Common myeloid progenitor, CD34-positive (primary cell): ENCODE results near the gene CFC1. TPM values are rescaled to one million over a fixed set of nuclear protein-coding genes. Genes with fewer than 3 reads are reported as not detected.
"Not testable (repeated sequence)": the region's sequence is repeated elsewhere in the genome, so short reads cannot be mapped to it uniquely, and the experiment has no call there.

Source experiments
- CTCF ChIA-PET: fragments of 350-600 bp; sonication (Branson Sonifier 250); formaldehyde crosslinking; loops from one replicate; lab custom pipeline; 2021; ENCODE audit warnings: antibody characterized with exemption; lab: Charles Lee
- POLR2A ChIA-PET: fragments of 350-600 bp; sonication (Branson Sonifier 250); formaldehyde crosslinking; loops from one replicate; lab custom pipeline; 2021; ENCODE audit warnings: antibody characterized with exemption; lab: Charles Lee
- DNase-seq, 3 donors: peaks; one replicate each; pipeline versions ENCODE4 v3.0.0 to v3.0.0-alpha.2; 2013
- H3K27ac ChIP-seq, 2 experiments: 1 replicate in 1 of 2; 2 replicates in 1 of 2; pipeline ENCODE4 v1.7.0; 2013; ENCODE audit warnings: inconsistent platforms in 2 of 2, low read length in 2 of 2, mild to moderate bottlenecking in 2 of 2, low read depth in 1 of 2, moderate library complexity in 1 of 2; ENCODE audit not compliant: severe bottlenecking in 2 of 2, insufficient read depth in 1 of 2, poor library complexity in 1 of 2
- H3K27me3 ChIP-seq, 5 experiments: replicated peaks in 2 of 5; 1 replicate in 3 of 5; 2 replicates in 2 of 5; pipeline versions ENCODE4 v1.6.1 to v1.7.0; 2013; ENCODE audit warnings: low read length in 4 of 5, mild to moderate bottlenecking in 2 of 5, moderate library complexity in 2 of 5, inconsistent platforms in 1 of 5; ENCODE audit not compliant: insufficient read depth in 5 of 5, control insufficient read depth in 4 of 5
- H3K36me3 ChIP-seq, 4 experiments: 1 replicate in 2 of 4; 2 replicates in 2 of 4; pipeline versions ENCODE4 v1.6.1 to v1.7.0; 2013; ENCODE audit warnings: low read length in 3 of 4, control low read depth in 1 of 4, mild to moderate bottlenecking in 1 of 4; ENCODE audit not compliant: control insufficient read depth in 4 of 4, insufficient read depth in 4 of 4
- H3K4me1 ChIP-seq, 4 experiments: 1 replicate in 3 of 4; 2 replicates in 1 of 4; pipeline versions ENCODE4 v1.6.1 to v1.7.1; 2013; ENCODE audit warnings: low read length in 3 of 4, mild to moderate bottlenecking in 3 of 4, control low read depth in 1 of 4, inconsistent platforms in 1 of 4, moderate library complexity in 1 of 4; ENCODE audit not compliant: control insufficient read depth in 4 of 4, insufficient read depth in 4 of 4; ENCODE audit errors: control extremely low read depth in 1 of 4
- H3K4me3 ChIP-seq, 7 experiments: 1 replicate in 4 of 7; 2 replicates in 3 of 7; pipeline versions ENCODE4 v1.5.1 to v1.7.0; 2013; ENCODE audit warnings: mild to moderate bottlenecking in 7 of 7, low read length in 6 of 7, moderate library complexity in 6 of 7, inconsistent platforms in 2 of 7, low read depth in 2 of 7, control low read depth in 1 of 7; ENCODE audit not compliant: insufficient read depth in 4 of 7, control insufficient read depth in 1 of 7; ENCODE audit errors: extremely low read depth in 1 of 7
- H3K9me3 ChIP-seq, 5 experiments: 1 replicate in 4 of 5; 2 replicates in 1 of 5; pipeline versions ENCODE4 v1.6.1 to v1.7.1; 2013; ENCODE audit warnings: low read length in 4 of 5, mild to moderate bottlenecking in 2 of 5, inconsistent platforms in 1 of 5, low read depth in 1 of 5, moderate library complexity in 1 of 5; ENCODE audit not compliant: control insufficient read depth in 4 of 5, insufficient read depth in 2 of 5; ENCODE audit errors: control extremely low read depth in 1 of 5
- WGBS: methylation state at CpG from one replicate; pipeline ENCODE4 v1.1.5; 2013; ENCODE audit not compliant: insufficient coverage; 5-methylcytosine and 5-hydroxymethylcytosine counted together
- polyA plus RNA-seq: library from polyadenylated mRNA; unstranded; fragments of 120-200 nt; gene quantifications from one replicate; pipeline ENCODE4 v1.2.1, GENCODE V29; 2013

The CFC1 gene
- not detected for polyA plus RNA-seq

- WGBS, result no CpG with 5 or more reads among the region's 6 CpGs
- H3K4me1 ChIP-seq, CTCF ChIA-PET, H3K27me3 ChIP-seq, H3K36me3 ChIP-seq, H3K9me3 ChIP-seq, H3K4me3 ChIP-seq, DNase-seq, POLR2A ChIA-PET, H3K27ac ChIP-seq: not testable (repeated sequence)
Measured at GRCh38 chr2:130599393-130599792, at the start of gene CFC1. Gene CFC1 (minus strand): TSS chr2:130599575. CDS start chr2:130599287, 288 bp downstream.

- DNase-seq, H3K27ac ChIP-seq, H3K27me3 ChIP-seq, CTCF ChIA-PET, H3K36me3 ChIP-seq, H3K9me3 ChIP-seq, H3K4me1 ChIP-seq, POLR2A ChIA-PET, H3K4me3 ChIP-seq: not testable (repeated sequence)
- WGBS, result 93% methylated on average over 2 of the region's 4 CpGs
Measured at GRCh38 chr2:130641688-130642087, 42.3 kb upstream of the CFC1 start.

GRCh38 chr2:130638973-130639372, 39.6 kb upstream of the CFC1 start:
- POLR2A ChIA-PET, H3K4me1 ChIP-seq: not testable (repeated sequence)

GRCh38 chr2:130628784-130629475, 29.6 kb upstream of the CFC1 start:
- H3K4me1 ChIP-seq, H3K27ac ChIP-seq, H3K4me3 ChIP-seq, POLR2A ChIA-PET, DNase-seq, H3K36me3 ChIP-seq, H3K27me3 ChIP-seq, CTCF ChIA-PET, H3K9me3 ChIP-seq: not testable (repeated sequence)
- WGBS, result 100% methylated on average over 5 of the region's 10 CpGs

More at GRCh38 chr2:130638973-130639372, 39.6 kb upstream of the CFC1 start:
- H3K27ac ChIP-seq, H3K9me3 ChIP-seq, H3K36me3 ChIP-seq, H3K27me3 ChIP-seq, DNase-seq, H3K4me3 ChIP-seq, CTCF ChIA-PET: not testable (repeated sequence)
- no CpG with 5 or more reads among the region's 2 CpGs for WGBS

- H3K9me3 ChIP-seq, POLR2A ChIA-PET, H3K36me3 ChIP-seq, CTCF ChIA-PET, H3K27me3 ChIP-seq, H3K4me1 ChIP-seq, DNase-seq, H3K4me3 ChIP-seq, H3K27ac ChIP-seq: not testable (repeated sequence)
- WGBS, result no CpG with 5 or more reads among the region's 13 CpGs
Measured at GRCh38 chr2:130611140-130611539, 11.8 kb upstream of the CFC1 start, which contains the start of gene POTEJ. Gene POTEJ (plus strand): TSS chr2:130611440. CDS start chr2:130611533, 93 bp downstream.

- POLR2A ChIA-PET, H3K4me3 ChIP-seq, H3K27me3 ChIP-seq, H3K36me3 ChIP-seq, CTCF ChIA-PET, H3K27ac ChIP-seq, H3K4me1 ChIP-seq, DNase-seq, H3K9me3 ChIP-seq: not testable (repeated sequence)
- WGBS, result 91% methylated on average over 9 of the region's 15 CpGs
Measured at GRCh38 chr2:130610486-130610885, 11.1 kb upstream of the CFC1 start.

GRCh38 chr2:130609002-130609920, 9.9 kb upstream of the CFC1 start:
- CTCF ChIA-PET, result not testable (repeated sequence)
- no CpG with 5 or more reads among the region's 28 CpGs for WGBS

More at GRCh38 chr2:130609002-130609920, 9.9 kb upstream of the CFC1 start:
- H3K36me3 ChIP-seq, H3K4me1 ChIP-seq, H3K27ac ChIP-seq, H3K9me3 ChIP-seq, H3K4me3 ChIP-seq, H3K27me3 ChIP-seq, POLR2A ChIA-PET, DNase-seq: not testable (repeated sequence)
